Caco-2 (cell line): ENCODE results near the gene PLEKHA1. TPM values are rescaled to one million over a fixed set of nuclear protein-coding genes. Genes with fewer than 3 reads are reported as not detected.

ENCODE experiments used
- BruUV-seq: library from RNA; stranded (reverse); fragments of 400-500 nt; replicated peaks from 2 replicates; lab custom pipeline; 2021; lab: Mats Ljungman, UMichigan
- CTCF ChIA-PET: fragments of 300-600 bp; sonication (Branson Sonifier 250); formaldehyde crosslinking; loops from one replicate; lab custom pipeline; 2022; ENCODE audit warnings: antibody characterized with exemption; lab: Charles Lee
- POLR2A ChIA-PET: fragments of 300-600 bp; sonication (Branson Sonifier 250); formaldehyde crosslinking; loops from one replicate; lab custom pipeline; 2022; ENCODE audit warnings: antibody characterized with exemption; lab: Charles Lee
- DNase-seq, 2 experiments: peaks; one replicate each; pipeline versions ENCODE4 v3.0.0 to v3.0.0-alpha.2; 2020 to 2022
- H3K27me3 ChIP-seq: replicated peaks from 2 replicates; pipeline ENCODE4 v1.6.0; 2011; ENCODE audit warnings: low read length; ENCODE audit not compliant: control insufficient read depth, insufficient read depth
- H3K36me3 ChIP-seq: 2 replicates; pipeline ENCODE4 v1.5.1; 2011; ENCODE audit warnings: low read length; ENCODE audit not compliant: control insufficient read depth, insufficient read depth
- H3K4me1 ChIP-seq: fragments of 250-450 bp; sonication (Bioruptor Pico); 2 replicates; pipeline ENCODE4 v1.5.1; 2020; ENCODE audit warnings: mild to moderate bottlenecking
- H3K4me3 ChIP-seq: 2 replicates; pipeline ENCODE4 v1.5.1; 2011; ENCODE audit warnings: low read depth, mild to moderate bottlenecking, control low read depth, low read length
- H3K9me3 ChIP-seq: fragments of 250-450 bp; sonication (Bioruptor Pico); 2 replicates; pipeline ENCODE4 v1.5.1; 2020; ENCODE audit warnings: mild to moderate bottlenecking, moderate library complexity
- H3K27ac Mint-ChIP-seq: one replicate; pipeline ENCODE4 v1.8.0; 2022; ENCODE audit warnings: mixed read lengths; ENCODE audit not compliant: unreplicated experiment
- H3K27me3 Mint-ChIP-seq: one replicate; pipeline ENCODE4 v1.8.0; 2022; ENCODE audit warnings: mixed read lengths; ENCODE audit not compliant: insufficient read depth, unreplicated experiment
- H3K36me3 Mint-ChIP-seq: one replicate; pipeline ENCODE4 v1.8.0; 2022; ENCODE audit warnings: mild to moderate bottlenecking, mixed read lengths; ENCODE audit not compliant: insufficient read depth, unreplicated experiment
- H3K4me1 Mint-ChIP-seq: one replicate; pipeline ENCODE4 v1.8.0; 2022; ENCODE audit warnings: low read depth, mixed read lengths; ENCODE audit not compliant: unreplicated experiment
- H3K4me3 Mint-ChIP-seq: one replicate; pipeline ENCODE4 v1.8.0; 2022; ENCODE audit warnings: mild to moderate bottlenecking, moderate library complexity, mixed read lengths; ENCODE audit not compliant: unreplicated experiment
- H3K9me3 Mint-ChIP-seq: one replicate; pipeline ENCODE4 v1.8.0; 2022; ENCODE audit warnings: mixed read lengths; ENCODE audit not compliant: unreplicated experiment
- CTCF ChIP-seq, 2 experiments: fragments of 200-600 bp in 1 of 2; IDR thresholded peaks; 1 replicate in 1 of 2; 2 replicates in 1 of 2; pipeline versions ENCODE4 v1.5.1 to v1.8.0; 2011 to 2022; ENCODE audit warnings: antibody characterized with exemption in 1 of 2, control low read depth in 1 of 2, inconsistent platforms in 1 of 2, low read depth in 1 of 2, low read length in 1 of 2, mild to moderate bottlenecking in 1 of 2, moderate library complexity in 1 of 2; ENCODE audit not compliant: insufficient read depth in 1 of 2, severe bottlenecking in 1 of 2, unreplicated experiment in 1 of 2
- intact Hi-C: fragments of 100-400 bp; cut with micrococcal nuclease; formaldehyde crosslinking; loops from one replicate; pipeline ENCODE4 v1.10.0; 2022; ENCODE audit not compliant: unreplicated experiment
- total RNA-seq: library from RNA; stranded (reverse); gene quantifications from 2 replicates; pipeline ENCODE4 v1.2.3, GENCODE V29; 2022

Gene PLEKHA1
- total RNA-seq, 1 experiment from 2014 or later = 48.4 TPM

GRCh38 chr10:122458693-122459092 lies 84.2 kb downstream of the PLEKHA1 start:
- Histone ChIP-seq H3K4me1 (peaks cover 5% of the 10 kb centered on the region), H3K9me3 (no peaks in the 10 kb centered on the region), H3K36me3 (no peaks in the 10 kb centered on the region), H3K27me3 (peaks cover 19% of the 10 kb centered on the region), H3K4me3 (no peak overlapping the region)
- Mint-ChIP-seq H3K9me3 (no peaks in the 10 kb centered on the region), H3K36me3 (no peaks in the 10 kb centered on the region), H3K27ac (no peak overlapping the region), H3K4me1 (no peaks in the 10 kb centered on the region), H3K27me3 (peaks cover 27% of the 10 kb centered on the region), H3K4me3 (no peak overlapping the region)
- TF ChIP-seq CTCF (IDR thresholded peaks at IDR 0.05; ENCODE audit: insufficient read depth in 1 of 2, low read depth in 1 of 2, low read length in 1 of 2, severe bottlenecking in 1 of 2, unreplicated experiment in 1 of 2) = no peak
- no TSS peak for BruUV-seq
- intact Hi-C loops = no loop called here
- ChIA-PET CTCF (no interaction called here), POLR2A (no interaction called here)
- no peak for DNase-seq

- H3K4me3 ChIP-seq = no peak overlapping the region
- peaks cover 19% of the 10 kb centered on the region for H3K27me3 ChIP-seq
- CTCF ChIA-PET = no interaction called here
- POLR2A ChIA-PET = no interaction called here
- H3K9me3 ChIP-seq = no peaks in the 10 kb centered on the region
- no peaks in the 10 kb centered on the region for H3K36me3 ChIP-seq
- no TSS peak for BruUV-seq
- Mint-ChIP-seq H3K9me3 (no peaks in the 10 kb centered on the region), H3K36me3 (no peaks in the 10 kb centered on the region), H3K4me1 (no peaks in the 10 kb centered on the region), H3K27me3 (peaks cover 31% of the 10 kb centered on the region), H3K4me3 (no peak overlapping the region), H3K27ac (no peak overlapping the region)
- DNase-seq = no peak
- H3K4me1 ChIP-seq = peaks cover 5% of the 10 kb centered on the region
- no peak for TF ChIP-seq CTCF (IDR thresholded peaks at IDR 0.05; ENCODE audit: insufficient read depth in 1 of 2, low read depth in 1 of 2, low read length in 1 of 2, severe bottlenecking in 1 of 2, unreplicated experiment in 1 of 2)
- intact Hi-C loops = loop anchor here (10.0 kb wide), 1 partner anchor 105 kb away; the partner anchor contains the start of gene DMBT1
Observed at GRCh38 chr10:122459561-122460273, 85.2 kb downstream of the PLEKHA1 start.

GRCh38 chr10:122460891-122461293 lies 86.4 kb downstream of the PLEKHA1 start:
- peaks cover 40% of the 10 kb centered on the region for H3K27me3 Mint-ChIP-seq
- H3K27ac Mint-ChIP-seq = no peak overlapping the region
- no peak for TF ChIP-seq CTCF (IDR thresholded peaks at IDR 0.05; ENCODE audit: insufficient read depth in 1 of 2, low read depth in 1 of 2, low read length in 1 of 2, severe bottlenecking in 1 of 2, unreplicated experiment in 1 of 2)
- Histone ChIP-seq H3K4me1 (peaks cover 5% of the 10 kb centered on the region), H3K27me3 (peaks cover 19% of the 10 kb centered on the region), H3K9me3 (no peaks in the 10 kb centered on the region), H3K4me3 (peak overlapping the region; percentile 39), H3K36me3 (no peaks in the 10 kb centered on the region)
- CTCF ChIA-PET = no interaction called here
- intact Hi-C loops = loop anchor here (10.0 kb wide), 1 partner anchor 104 kb away; the partner anchor contains the start of gene DMBT1
- no peak for DNase-seq
- no peaks in the 10 kb centered on the region for H3K4me1 Mint-ChIP-seq
- POLR2A ChIA-PET = no interaction called here
- H3K4me3 Mint-ChIP-seq = peak overlapping the region; percentile 63
- BruUV-seq = no TSS peak
- no peaks in the 10 kb centered on the region for H3K9me3 Mint-ChIP-seq
- no peaks in the 10 kb centered on the region for H3K36me3 Mint-ChIP-seq
